Lung microvascular endothelial cell (primary cell): ENCODE measurements around the gene FBXL14. TPM values are rescaled to one million over a fixed set of nuclear protein-coding genes. Genes with fewer than 3 reads are reported as not detected.

Experiments
- DNase-seq, 2 donors: peaks; one replicate each; pipeline versions ENCODE4 v3.0.0 to v3.0.0-alpha.2; 2010; ENCODE audit warnings: low read depth in 2 of 2
- total RNA-seq: library from RNA; depleted of rRNA; stranded (reverse); fragments of >200 nt; gene quantifications from 2 replicates; pipeline ENCODE4 v1.2.1, GENCODE V29; 2014

Gene FBXL14
- 10.2 and 15.5 TPM in 2 replicates for total RNA-seq

- DNase-seq, result peak; percentile 93 to 94
Observed at GRCh38 chr12:1594261-1595025, at the start of gene FBXL14. FBXL14 (minus strand) TSS chr12:1594581; CDS start chr12:1594066, 515 bp downstream.

GRCh38 chr12:1643905-1644533, 49.6 kb upstream of the FBXL14 start:
- no peak for DNase-seq

GRCh38 chr12:1643043-1643442, 48.7 kb upstream of the FBXL14 start:
- no peak for DNase-seq

- no peak for DNase-seq
Observed at GRCh38 chr12:1642513-1642912, 48.1 kb upstream of the FBXL14 start.

- no peak for DNase-seq
Observed at GRCh38 chr12:1640328-1641234, 46.2 kb upstream of the FBXL14 start.

- no peak for DNase-seq
Observed at GRCh38 chr12:1639538-1639937, 45.2 kb upstream of the FBXL14 start.

GRCh38 chr12:1638203-1638602, 43.8 kb upstream of the FBXL14 start:
- DNase-seq, result peak in 1 of 2 donors; percentile 49

- no peak for DNase-seq
Observed at GRCh38 chr12:1635301-1636095, 41.1 kb upstream of the FBXL14 start.

GRCh38 chr12:1634590-1635191, 40.3 kb upstream of the FBXL14 start:
- peak; percentile 50 to 79 for DNase-seq

- DNase-seq, result no peak
Observed at GRCh38 chr12:1634149-1634548, 39.8 kb upstream of the FBXL14 start.

GRCh38 chr12:1633459-1633858, 39.1 kb upstream of the FBXL14 start:
- no peak for DNase-seq

- DNase-seq, result no peak
Observed at GRCh38 chr12:1632702-1633101, 38.3 kb upstream of the FBXL14 start.

- DNase-seq, result peak in 1 of 2 donors; percentile 17
Observed at GRCh38 chr12:1630827-1631591, 36.6 kb upstream of the FBXL14 start.

GRCh38 chr12:1630133-1630826, 35.9 kb upstream of the FBXL14 start:
- DNase-seq, result peak; percentile 9 to 25

- DNase-seq, result no peak
Observed at GRCh38 chr12:1629338-1630132, 35.2 kb upstream of the FBXL14 start.

GRCh38 chr12:1628666-1629337, 34.4 kb upstream of the FBXL14 start, which contains the start of gene WNT5B:
WNT5B (plus strand) TSS chr12:1629231; CDS start chr12:1631355, 2,124 bp downstream.
- no peak for DNase-seq

GRCh38 chr12:1622406-1622805, 28.0 kb upstream of the FBXL14 start:
- no peak for DNase-seq

GRCh38 chr12:1620092-1620491, 25.7 kb upstream of the FBXL14 start:
- no peak for DNase-seq
